B cell (primary cell): ENCODE results near the gene WDFY4.

Experiments
- CTCF ChIP-seq: fragments of 200-600 bp; IDR thresholded peaks from one replicate; pipeline ENCODE4 v1.8.0; 2022; ENCODE audit warnings: antibody characterized with exemption, mild to moderate bottlenecking
- EZH2 ChIP-seq: IDR thresholded peaks from 2 replicates; pipeline ENCODE4 v1.6.1; 2012; ENCODE audit warnings: borderline replicate concordance, low read depth, mild to moderate bottlenecking, moderate library complexity, low read length; ENCODE audit not compliant: insufficient read depth, poor library complexity, severe bottlenecking

- TF ChIP-seq CTCF = no peak
- TF ChIP-seq EZH2 = no peak
Measured at GRCh38 chr10:49007129-49007528, 322.5 kb downstream of the WDFY4 start.
